Measurements from ENCODE around the gene FAM163B.

The FAM163B gene

DNA sequence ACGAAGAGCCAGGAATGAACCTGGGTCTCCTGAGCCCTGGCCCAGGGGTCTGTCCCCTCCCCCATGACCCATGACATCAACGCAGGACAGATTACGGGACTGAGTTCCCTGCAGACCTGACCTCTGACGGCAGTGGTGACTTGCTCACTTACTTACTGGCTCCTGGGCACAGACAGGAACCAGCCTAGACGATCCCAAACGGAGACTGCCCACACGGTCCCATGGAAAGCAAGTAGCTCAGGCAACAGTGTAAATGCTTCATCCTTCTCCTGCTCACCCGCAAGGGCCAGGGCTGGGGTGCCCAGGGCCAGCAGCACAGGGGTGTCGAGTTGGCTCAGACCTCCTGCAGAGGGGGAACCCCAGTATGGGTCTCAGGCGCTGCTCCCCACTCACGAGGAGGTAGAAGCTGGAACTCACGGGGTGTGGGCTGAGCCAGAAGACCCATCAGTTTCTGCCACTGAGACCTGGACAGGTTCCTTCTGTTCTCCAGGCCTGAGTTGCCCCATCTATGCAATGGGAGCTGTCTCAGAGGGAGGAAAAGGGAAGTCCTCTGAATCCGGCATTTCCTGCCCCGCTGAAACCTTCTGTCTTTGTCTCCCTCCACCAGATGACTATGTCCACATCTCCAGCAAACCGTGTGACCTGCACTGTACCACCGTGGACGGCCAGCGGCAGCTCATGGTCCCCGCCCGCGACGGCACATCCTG is 69.0 kb downstream of the FAM163B start:
- no peak for DNase-seq

DNA sequence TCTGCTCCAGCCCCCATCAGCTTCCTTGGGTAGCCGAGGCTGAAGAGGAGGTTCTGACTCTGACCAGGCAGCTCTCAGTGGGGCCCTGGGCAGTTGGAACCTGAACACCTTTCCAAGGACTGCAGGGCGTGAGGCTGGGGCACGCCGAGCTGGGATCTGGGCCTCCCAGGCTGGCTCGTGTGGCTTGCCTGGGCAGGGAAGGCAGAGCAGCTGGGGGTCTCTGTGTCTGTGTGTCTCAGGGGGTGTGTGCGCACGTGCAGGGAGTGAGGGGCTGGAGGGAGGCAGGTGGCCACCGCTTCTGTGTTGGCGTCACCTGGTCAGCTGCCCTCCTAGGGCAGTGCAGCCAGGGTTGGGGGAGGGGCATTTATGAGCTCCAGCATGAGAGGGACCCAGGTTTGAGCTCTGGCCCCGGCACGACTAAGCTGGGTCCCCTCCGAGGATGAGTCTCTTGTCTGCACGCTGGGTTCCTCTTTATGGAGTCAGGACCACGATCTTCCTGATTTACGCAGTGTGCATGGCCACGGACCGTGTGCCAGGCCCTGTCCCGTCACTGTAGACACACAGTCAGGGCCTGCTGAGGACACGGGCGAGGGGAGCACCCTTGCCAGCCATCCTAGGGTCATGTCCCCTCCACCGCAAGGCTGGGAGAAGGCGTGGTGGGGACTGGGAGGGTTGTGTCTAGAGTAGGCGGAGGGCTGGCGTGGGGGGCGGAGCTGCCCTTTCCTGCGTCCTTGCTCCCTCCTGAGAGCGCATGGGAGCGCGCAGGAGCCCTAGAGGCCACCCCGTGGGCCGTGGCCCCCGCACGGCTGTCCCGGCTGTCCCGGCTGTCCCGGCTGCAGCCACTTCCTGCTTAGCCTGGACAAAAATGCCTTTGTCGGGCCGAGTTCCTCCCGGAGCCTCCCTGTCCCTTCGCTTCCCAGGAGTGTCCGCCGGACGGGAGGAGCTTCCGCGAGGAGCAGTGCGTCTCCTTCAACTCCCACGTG is 70.0 kb downstream of the FAM163B start:
- no peak for DNase-seq

DNA sequence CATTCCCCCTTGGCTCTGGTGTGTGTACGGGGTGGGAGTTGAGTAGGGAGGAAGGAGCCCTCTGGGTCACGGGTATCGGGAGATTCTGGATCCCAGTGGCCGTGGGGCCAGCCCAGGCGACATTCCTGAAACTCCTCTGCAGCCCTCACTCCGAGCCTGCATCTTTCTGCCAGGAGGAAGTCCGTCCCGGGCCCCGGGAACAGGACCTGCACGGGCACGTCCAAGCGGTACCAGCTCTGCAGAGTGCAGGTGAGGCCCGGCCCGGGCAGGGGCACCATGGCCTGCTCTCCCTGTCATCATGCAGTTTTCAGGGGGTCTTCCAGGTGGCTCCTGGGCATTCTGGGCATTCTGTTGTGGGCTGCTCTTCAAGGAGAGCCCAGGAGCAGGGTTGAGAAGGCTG is 71.0 kb downstream of the FAM163B start:
- no peak for DNase-seq

DNA sequence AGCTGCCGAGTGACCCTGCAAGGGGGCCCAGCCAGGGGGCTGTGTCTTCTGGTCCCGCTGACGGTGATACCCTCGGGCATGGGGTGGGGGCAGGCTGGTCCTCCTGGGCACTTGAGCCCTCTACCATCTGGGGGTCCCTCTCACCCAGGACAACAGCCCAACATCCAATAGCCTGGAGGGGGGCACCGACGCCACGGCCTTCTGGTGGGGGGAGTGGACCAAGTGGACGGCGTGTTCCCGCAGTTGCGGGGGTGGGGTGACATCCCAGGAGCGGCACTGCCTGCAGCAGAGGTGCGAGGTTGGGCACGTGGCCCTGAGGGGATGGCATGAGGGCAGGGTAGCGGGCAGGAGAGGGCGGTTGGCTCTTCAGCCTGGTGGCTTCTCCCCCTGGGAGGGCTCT is 71.9 kb downstream of the FAM163B start:
- no peak for DNase-seq

DNA sequence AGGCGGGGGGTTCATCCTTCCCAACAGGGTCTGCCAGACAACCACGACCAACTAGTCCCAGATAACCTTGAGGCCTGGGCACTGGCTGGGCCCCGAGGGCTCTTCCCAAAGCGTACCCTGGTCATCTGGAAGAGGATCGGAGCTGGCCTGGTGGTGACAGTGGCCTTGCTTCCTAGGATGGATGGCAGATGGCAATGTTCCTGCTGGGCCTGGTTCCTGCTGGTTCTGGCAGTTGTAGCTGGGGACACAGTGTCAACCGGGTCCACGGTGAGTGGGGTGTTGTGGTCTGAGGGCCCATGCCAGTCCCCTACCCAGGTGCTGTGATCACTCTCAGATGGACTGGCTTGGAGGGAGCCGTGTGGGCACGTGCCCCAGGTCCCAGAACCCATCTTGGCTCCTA is 72.7 kb downstream of the FAM163B start:
- DNase-seq = no peak

DNA sequence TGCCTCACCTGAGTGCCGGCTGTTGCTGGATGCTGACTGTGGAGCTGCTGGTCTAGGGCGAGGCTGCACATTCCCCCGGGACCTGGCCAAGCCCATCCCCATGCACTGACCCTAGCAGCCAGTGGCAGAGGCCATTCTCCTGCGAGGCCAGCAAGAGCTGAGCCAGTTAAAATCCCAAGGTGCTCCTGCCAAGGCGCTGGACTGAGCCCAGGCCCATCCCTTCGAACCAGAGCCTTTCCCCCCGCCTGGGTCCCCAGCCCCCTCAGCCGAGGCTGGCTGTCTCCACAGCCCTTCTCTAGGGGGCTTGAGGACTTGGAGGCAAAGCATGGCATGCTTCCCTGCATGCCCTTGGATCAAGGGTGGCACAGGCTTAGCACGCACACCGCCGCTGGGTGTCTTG is 73.1 kb downstream of the FAM163B start:
- DNase-seq = no peak

DNA sequence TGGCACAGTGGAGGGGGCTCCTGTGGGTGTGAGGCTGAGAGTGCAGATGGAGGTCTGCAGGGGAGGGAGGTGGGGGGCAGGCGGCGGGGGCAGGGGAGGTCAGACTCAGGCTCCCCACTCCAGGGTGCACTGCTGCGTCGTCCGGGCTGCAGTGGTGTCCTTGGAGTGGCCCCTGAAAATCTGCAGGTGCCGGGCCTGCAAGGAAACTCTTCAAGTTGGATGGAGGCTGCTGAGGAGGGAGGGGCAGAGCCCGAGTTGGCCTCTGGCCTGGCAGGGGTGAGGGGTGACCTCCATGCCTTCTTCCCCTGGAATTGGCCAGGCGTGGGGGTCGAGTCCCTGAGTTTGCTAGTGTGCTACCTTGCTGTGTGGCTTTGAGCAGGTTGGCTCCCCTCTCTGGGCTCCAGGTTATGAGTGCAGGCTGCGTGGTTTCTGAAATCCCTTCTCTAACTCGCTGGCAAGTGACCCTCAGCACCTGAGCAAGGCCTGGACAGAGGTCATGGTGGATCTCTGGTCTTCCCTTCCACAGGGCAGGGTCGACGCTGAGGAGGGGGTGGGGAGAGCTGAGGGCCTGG is 73.8 kb downstream of the FAM163B start:
- no peak for DNase-seq

DNA sequence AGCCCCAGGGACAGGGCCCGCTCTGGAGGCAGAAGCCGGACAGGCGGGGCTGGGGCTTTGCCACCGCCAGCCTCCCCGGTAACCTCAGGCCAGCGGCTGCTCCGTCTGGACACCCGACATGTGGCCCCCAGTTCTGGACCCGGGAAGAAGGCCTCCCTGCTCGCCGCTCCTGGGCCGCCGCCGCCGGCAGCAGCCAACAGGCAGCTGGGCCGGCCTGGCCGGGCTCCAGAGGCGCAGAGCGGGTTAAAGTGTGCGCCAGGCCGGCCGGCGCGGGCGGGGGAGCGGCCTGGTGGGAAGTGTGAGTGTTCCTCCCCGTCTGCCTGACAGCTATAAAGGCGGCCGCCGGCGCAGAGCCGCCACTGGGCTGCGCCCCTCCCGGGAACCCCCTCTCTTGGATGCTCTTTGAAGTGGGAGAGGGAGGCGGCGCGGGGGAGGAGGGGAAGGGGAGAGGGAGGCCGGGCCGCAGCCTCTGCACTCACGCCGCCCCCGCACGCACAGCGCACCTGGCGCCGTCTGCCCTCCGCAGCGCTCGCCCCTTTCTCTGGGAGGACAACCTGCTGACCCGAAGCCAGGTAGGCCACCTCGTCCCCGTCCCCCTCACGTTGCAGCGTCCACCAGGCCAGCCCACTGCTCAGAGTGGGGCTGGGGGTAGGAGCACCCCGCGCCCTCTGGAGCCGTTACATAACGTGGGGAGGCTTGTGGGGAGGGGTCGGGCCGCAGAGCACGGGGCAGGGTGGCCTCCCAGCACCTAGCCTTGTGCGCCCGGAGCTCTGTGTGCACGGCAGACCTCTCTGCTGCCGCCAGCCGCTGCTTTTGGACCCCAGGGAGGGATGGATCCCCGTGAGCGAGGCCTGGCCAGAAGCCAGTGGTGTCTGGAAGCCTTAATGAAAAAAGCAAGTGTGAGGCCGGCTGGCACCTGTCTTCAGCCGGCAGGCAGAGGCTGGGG is 74.6 kb downstream of the FAM163B start, which contains the start of gene ADAMTSL2:
TSS of gene ADAMTSL2 (plus strand) at position 359 of the 946 bp plus-strand sequence. CDS start 2,009 bp downstream, outside the sequence.
- peak; percentile 42 for DNase-seq

DNA sequence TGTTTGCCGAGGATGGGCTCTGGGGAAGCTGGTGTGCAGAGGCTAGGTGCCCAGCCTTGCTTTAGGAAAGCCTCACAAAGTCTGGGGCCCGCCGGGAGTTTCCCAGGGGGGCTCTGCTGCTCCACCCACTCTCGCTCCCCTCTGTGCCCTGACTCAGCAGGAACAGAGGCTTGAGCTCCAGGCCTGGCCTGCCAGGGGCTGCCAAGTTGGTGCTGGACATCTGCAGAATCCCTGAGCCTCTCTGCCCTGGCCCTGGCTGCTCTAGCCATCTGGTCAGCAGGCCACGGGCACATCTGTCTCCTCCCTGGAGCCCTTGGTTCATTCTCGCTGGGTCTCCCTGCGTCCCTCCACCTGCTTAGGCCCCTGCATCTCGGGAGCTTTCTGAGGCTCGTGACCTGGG is 75.3 kb downstream of the FAM163B start:
- no peak for DNase-seq

DNA sequence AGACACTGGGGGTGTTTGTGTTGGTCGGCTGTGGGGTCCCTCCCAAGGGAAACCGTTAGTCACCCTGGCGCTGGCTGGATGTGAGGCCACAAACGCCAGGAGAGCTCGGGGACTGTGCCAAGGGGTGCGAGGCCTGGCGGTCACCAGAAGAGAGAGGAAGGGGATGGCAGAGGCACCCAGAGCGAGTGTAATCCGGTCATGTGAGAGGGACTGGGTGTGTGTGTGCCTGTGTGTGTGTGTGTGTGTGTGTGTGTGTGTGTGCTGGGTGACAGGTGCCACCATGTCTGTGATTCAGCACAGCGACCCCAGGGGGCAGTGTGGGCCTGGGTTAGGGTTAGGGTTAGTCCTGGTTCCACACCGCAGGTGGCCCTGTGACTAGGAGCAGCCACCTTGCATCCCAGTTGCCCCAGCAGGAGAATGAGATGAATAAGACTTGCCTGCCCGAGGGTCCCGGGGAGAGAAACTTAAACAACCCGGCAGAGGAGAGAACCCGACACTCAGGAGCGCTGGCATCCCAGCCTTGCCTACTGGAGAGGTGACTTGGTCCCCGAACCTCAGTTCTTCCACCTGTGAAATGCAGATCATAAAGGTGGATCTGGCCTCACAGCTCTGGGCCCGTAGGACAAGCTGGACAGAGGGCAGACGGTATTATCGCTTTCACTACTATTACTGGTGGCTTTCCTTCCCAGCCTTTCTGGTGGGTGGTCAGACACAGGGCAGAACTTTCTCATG is 76.1 kb downstream of the FAM163B start:
- peak; percentile 70 for DNase-seq

DNA sequence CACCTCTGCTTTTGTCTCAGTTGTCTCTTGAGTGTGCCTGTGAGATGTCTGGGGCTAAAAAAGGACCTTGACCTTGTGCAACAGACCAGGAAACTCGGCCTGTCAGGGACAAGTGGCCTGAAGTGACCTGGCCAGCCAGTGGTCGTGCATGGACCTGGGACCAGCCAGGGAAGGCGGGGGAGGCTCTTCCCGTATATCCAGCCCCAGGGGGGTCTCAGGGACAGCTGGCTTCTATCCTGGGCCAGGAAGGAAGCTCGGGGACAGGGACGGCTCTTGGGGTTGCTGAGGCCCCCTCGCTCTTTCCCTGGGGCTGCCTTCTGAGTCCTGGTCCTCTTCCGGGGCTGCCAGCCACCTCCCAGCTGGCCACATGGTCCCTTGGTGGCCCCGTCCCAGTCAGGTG is 77.9 kb downstream of the FAM163B start:
- DNase-seq = no peak

DNA sequence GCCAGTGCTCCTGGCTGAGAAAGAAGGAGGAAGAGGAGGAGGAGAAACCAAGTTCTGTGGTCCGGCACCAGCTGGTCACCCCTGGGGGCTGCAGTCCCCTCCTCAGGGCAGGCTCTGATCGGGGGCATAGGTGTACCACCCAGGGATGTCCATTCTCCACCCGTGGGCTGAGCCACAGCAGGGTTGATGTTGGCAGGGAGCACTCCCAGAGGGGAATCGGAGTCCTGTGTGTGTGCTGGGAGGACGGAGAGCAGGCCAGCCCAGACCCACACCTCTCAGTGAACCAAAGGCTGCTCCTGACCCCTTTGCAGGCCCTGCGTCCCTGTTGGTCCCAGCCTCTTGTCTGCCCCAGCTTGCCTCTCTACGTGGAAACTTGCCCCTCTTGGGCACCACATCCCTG is 79.3 kb downstream of the FAM163B start:
- no peak for DNase-seq

DNA sequence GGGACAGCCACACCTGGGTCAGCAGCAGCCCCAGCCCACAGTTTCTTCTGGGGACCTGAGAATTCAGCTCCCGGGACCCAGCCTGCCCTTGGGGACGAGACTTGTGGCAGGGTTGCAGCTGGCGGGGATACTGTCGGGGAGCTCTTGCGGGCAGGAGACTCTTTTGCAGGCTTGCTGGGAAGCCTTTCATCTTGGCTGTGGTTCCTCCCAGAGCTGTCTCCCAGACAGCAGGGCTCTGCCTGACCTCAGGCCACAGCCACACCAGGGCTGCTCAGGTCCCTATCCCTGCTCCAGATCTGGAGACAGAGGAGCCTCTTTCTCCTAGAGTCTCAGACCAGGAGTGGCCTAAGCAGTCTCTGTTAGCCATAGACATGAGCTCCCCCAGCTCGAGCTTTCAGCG is 79.7 kb downstream of the FAM163B start:
- no peak for DNase-seq

DNA sequence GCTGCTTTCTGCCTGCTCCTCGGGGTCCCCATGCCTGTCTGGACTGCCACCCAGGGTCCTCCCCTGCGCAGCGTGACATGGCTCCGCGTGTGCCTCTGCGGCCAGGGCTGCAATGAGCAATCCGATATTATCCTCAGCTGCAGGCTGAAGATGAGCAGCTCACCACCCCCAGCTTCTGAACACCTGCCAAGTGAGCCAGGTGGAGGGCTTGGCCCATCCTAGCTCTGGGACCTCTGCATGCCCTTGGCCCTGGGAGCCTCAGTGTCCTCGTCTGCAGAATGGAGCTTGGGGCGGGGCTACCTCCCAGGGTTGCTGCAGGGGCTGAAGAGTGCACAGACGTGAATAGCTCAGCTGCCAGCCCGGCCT is 80.3 kb downstream of the FAM163B start:
- DNase-seq = no peak

DNA sequence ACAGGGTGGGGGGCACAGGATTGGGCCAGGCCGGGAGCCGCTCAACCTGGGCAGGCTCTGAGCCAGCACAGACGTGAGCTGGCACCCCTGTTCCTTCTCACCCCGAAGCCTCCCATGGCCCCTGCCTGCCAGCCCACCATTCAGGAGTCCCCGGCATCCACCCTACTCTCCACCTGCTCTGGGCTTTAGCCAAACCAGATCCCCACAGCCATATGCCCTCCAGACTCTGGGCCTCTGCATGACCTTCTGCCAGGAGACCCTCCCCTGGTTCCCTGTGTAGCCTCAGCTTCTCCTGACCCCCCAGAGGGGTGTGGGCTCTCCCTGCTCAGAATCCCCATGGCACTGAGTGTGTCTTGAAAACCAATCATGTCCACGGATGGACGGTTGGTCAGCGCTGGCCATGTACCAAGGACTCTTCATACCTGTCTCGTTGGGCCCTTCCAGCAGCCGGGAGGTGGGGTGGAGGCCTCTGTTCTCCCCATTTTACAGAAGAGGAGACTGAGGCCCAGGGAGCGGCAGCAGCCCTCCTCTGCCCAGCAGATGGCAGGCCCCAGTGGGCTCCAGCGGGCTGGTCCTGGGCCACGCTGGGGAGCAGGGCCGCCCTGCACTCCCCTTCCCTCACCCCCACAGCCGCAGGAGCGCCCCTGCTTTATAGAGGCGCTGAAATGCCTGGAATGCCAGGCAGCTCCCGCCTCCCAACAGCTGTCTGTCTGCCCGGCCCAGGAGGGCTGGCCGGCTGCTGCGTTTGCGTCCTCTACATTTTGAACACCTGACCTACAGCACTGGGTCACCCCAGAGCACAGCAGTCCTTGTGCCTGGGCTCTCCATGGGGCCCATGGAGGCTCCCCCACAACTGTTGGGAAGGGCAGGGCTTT is 81.0 kb downstream of the FAM163B start:
- no peak for DNase-seq

DNA sequence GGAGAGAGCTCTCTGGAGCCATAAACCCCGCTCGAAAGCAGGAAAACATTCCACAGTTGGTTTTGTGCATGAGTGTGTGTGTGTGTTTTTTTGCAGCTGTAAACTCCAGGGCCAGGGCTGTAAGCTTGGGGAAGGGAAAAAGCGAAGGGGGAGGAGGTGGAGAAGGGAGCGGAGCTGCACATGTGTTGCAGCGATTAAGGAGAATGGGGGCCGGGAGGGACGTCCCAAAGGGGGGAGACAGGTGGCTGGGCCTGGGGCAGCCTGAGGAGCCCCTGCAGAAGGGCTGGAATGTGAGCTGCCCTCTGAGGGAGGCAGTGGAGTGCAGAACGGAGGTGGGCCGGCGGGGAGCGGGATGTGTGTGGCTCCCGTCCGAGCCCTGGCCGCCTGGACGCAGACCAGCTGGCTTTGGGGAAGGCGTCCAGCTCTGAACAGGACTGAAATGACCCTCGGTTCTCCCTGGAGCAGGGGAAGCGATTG is 81.7 kb downstream of the FAM163B start:
- no peak for DNase-seq
